Kidney capillary endothelial cell (primary cell): ENCODE results near the gene TRIM69.
"Not testable (repeated sequence)": the region's sequence is repeated elsewhere in the genome, so short reads cannot be mapped to it uniquely, and the experiment has no call there.

Source experiments
- DNase-seq: peaks from one replicate; pipeline ENCODE4 v3.0.0-alpha.2; 2018; ENCODE audit warnings: low spot score

Gene TRIM69

DNA sequence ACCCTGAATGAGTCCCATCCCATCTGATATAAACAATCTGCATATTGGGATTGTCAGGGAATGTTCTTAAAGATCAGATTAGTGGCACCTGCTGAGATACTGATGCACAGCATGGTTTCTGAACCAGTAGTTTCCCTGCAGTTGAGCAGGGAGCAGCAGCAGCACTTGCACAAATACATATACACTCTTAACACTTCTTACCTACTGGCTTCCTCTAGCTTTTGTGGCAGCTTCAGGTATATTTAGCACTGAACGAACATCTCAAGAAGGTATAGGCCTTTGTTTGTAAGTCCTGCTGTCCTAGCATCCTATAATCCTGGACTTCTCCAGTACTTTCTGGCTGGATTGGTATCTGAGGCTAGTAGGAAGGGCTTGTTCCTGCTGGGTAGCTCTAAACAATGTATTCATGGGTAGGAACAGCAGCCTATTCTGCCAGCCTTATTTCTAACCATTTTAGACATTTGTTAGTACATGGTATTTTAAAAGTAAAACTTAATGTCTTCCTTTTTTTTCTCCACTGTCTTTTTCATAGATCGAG is 20.5 kb upstream of the TRIM69 start:
- no peak for DNase-seq

DNA sequence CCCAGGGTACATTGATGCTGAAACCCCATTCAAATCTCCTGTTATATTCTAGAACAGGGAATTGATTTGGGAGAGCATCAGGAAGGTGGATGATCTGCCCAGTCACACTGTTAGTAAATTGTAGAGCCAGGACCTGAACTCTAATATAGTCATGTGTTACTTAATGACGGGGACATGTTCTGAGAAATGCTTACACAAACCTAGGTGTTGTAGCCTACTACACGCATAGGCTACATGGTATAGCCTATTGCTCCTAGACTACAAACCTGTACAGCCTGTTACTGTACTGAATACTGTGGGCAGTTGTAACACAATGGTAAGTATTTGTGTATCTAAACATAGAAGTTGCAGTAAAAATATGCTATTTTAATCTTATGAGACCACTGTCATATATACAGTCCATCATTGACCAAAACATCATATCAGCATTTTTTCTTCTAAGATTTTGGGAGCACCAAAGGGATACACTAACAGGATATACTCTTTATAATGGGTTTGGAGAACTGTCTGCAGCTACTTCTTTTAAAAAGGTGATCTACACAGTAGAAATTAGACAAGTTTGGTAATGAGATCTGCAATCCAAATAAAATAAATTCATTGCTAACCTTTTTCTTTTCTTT is 19.2 kb upstream of the TRIM69 start:
- no peak for DNase-seq

DNA sequence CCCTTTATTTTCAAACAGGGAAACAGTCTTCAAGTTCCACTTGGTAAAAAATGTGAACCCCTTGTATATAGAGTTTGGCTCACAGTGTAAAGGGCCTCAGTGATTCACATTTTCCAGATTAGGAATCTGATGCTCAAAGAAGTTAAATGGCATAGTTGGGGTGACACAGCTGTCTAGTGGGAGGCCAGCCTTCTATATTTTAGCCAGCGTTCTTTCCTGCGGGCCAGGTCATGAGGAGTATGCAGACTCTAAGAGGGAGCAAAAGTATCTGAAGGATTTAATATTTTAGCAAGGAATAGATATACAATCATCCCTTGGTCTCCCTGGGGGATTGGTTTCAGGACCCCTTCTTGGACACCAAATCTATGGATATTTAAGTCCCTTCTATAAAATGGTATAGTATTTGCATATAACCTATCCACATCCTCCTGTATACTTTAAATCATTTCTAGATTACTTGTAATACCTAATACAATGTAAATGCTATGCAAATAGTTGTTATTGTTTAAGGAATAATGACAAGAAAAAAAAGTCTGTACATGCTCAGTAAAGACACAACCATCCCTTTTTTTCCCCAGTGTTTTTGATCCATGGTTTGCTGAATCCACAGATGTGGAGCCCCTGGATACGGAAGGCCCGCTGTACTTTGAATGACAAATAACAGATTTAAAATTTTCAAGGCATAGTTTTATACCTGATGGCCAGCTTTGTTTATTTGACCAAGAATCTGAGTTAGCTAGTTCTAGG is 18.0 kb upstream of the TRIM69 start:
- DNase-seq: no peak

DNA sequence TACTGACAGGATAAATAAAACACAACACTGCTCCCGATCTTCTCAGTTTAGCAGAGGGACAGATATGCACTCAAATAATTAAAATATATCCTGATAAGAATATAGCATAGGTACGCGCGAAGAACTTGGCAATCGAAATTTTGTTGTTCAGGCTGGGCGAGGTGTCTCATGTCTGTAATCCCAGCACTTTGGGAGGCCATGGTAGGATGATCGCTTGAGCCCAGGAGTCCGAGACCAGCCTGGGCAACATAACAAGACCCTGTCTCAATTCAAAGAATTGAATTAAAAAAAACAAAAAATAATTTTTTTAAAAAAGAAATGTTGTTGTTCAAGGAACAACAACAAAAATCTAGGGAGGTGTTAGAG is 17.4 kb upstream of the TRIM69 start:
- no peak for DNase-seq

DNA sequence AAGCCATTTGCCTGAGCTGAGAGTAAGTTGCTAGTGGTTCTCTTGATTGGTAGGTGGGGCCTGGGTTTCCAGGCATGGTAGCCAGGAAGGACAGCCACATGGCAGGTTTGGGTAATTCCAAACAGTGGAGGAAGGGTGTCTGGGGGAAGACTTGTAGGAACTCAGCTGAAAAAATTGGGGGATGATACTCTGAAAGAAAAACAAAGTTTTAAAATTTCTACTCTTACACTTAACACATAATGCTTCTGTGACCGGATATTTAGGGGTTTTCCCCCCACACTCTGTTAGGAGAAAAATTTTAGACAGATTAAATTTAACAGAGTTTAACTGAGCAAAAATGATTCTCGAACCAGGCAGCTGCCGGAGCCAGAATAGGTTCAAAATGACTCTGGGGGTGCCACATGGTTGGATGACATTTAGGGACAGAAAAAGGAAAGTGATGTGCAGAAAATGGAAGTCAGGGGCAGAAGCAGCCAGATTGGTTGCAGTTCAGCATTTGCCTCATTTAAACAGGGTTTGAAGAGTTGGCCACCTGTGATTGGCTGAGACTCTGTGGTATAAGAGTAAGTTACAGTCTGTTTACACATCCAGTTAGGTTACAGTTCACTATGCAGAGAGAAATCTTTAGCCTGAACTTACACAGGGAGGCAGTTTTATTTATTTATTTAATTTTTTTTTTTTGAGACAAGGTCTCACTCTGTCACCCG is 16.9 kb upstream of the TRIM69 start:
- DNase-seq: no peak

DNA sequence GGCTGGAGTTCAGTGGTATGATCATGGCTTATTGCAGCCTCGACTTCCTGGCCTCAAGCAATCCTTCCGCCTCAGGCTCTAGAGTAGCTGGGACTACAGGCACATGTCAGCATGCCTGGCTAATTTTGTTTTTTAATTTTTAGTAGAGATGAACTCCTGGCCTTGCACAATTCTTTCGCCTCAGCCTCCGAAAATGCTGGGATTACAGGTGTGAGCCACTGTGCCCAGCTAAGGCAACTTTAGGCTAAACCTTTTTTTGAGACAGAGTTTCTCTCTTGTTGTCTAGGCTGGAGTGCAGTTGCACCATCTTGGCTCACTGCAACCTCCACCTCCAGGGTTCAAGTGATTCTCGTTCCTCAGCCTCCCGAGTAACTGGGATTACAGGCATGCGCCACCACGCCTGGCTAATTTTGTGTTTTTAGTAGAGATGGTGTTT is 16.3 kb upstream of the TRIM69 start:
- DNase-seq: not testable (repeated sequence)

DNA sequence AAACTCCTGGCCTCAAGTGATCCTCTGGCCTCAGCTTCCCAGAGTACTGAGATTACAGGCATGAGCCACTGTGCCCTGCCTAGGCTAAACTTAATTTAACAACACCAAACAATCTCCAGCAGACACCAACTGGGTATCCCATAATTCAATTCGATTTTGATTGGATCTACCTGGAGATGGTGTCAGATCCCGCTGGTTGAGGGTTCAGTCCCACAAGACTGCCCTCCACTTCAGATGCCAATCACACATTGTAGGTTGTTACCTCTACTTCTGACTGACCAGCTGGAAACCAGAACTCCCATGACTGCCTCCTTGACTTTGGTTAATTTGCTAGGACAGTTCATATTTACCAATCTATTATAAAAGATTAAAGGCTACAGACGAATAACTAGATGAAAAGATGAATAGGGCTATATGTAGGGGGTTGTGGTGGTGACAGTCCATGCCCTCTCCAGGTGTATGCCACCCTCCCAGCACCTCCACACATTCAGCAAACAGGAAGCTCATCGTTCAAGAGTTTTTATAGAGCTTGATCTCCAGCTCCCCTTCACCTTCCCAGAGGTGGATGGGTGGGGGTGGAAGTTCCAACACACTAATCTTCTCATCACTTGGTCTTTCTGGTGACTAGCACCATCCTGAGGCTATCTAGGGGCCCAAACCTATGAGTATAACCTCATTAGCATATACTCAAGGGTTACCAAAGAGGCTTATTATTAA is 15.7 kb upstream of the TRIM69 start:
- DNase-seq: no peak

DNA sequence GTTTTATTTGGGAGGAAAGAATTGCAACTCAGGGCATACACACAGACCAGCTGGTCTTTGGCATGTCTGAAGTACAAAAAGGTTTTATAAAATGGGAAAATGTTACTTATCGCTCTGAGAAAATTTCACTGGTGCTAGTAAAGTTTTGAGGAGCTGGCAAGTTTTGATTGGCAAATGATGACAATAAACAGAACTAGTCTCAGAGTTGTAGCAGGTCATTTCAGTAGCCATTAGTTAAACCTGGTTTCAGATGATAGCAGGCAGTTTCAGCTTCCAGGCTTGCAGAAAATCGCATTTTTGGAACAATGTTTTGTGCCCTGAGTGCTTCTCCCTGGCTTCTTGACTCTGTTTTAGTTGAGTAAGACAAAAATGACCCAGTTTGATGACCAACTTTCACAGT is 14.3 kb upstream of the TRIM69 start:
- no peak for DNase-seq

DNA sequence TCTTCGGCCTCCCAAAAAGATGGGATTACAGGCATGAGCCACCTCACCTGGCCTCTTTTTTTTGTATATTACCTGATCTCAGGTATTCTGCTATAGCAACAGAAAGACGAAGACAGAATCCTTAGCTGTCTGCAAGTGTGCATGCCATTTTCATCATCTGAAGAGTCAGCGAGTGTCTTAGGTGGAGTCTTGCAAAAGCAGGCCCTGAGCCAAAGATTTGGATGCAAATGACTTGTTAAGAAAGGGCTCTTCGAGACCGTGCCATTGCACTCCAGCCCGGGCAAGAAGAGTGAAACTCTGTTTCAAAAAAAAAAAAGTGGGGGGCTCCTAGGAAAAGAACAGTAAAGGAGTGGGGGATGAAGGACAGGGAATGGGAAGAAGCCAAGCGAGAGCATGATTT is 10.2 kb upstream of the TRIM69 start:
- DNase-seq: no peak

DNA sequence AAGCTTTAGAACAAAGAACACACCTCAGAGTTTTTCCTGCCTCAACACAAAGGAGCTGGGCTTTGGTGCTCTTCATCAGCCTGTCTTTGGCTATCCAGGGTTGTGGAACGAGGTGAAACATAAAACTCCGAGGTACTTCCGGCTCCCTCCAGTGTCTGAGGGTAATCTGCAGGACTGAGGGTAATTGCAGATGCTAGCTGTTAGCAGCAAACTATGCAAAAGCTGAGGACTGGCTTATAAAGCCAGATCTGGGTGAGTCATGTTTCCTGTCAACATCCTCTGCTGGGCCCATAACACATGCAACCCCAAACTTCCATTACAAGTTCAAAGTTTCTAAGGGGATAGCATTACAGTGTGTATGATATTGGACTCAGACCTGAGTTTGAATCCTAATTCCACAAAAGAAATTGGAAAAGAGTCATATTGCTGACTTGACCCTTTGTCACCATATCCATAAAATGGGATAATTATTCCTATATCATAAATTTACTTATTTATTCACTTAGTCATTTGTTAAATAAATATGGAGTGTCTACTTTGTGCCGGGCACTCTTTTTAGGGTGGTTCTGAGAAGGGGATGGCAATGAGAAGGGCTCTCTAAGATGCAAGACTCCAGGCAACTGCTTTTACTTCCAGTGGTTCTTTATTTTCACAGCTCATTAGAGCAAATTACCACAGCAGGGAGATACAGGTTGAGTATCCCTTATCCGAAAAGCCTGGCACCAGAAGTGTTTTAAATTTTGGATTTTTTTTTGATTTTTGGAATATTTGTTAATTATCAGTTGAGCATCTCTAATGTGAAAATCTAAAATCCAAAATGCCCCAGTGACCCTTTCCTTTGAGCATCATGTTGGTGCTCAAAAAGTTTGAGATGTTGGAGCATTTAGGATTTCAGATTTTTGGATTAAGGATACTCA is 9.5 kb upstream of the TRIM69 start:
- peak; percentile 93 for DNase-seq

DNA sequence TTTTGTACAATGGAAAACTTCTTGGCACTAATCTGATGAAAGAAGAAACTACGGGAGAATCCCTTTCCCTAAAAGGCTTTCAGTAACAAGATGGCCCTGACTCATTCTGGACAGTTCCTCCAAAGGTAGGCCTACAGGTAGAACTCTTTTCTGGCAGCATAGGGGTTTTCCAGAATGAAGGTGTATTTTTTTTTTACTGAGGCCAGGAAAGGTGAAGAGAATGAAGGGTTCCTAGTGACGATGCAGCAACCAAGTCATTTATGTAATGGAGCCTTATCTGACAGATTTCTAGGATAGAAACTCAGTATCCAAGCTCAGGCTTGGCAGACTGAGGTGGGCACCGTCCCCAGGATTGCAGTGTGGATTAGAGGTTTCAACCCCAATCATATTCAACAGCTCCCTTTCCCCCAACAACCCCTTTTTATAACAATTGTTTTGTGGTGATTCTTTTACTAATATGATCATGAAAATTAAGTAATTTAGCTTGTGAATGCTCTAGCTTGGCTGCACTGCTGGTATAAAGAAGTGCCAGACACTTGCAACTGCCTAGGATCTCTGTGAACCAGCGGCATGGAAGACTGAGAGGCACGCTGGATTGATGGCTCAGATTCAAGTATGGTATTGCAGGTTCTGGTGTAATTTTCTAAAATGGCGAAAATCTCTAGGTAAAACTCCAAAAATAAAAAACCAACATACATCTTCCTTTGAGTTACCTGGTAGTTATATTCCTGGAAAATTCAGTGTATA is 8.7 kb upstream of the TRIM69 start:
- DNase-seq: no peak

DNA sequence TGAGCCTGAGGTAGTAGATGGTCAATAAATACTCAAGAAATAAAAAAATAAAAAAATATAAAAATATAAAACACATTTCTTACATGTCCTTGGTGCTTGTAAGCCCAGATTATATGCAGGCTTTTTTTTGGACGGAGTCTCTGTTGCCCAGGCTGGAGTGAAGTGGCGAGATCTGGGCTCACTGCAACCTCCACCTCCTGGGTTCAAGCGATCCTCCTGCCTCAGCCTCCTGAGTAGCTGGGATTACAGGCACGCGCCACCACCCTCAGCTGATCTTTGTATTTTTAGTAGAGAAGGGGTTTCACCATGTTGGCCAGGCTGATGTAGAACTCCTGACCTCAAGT is 8.1 kb upstream of the TRIM69 start:
- DNase-seq: not testable (repeated sequence)

DNA sequence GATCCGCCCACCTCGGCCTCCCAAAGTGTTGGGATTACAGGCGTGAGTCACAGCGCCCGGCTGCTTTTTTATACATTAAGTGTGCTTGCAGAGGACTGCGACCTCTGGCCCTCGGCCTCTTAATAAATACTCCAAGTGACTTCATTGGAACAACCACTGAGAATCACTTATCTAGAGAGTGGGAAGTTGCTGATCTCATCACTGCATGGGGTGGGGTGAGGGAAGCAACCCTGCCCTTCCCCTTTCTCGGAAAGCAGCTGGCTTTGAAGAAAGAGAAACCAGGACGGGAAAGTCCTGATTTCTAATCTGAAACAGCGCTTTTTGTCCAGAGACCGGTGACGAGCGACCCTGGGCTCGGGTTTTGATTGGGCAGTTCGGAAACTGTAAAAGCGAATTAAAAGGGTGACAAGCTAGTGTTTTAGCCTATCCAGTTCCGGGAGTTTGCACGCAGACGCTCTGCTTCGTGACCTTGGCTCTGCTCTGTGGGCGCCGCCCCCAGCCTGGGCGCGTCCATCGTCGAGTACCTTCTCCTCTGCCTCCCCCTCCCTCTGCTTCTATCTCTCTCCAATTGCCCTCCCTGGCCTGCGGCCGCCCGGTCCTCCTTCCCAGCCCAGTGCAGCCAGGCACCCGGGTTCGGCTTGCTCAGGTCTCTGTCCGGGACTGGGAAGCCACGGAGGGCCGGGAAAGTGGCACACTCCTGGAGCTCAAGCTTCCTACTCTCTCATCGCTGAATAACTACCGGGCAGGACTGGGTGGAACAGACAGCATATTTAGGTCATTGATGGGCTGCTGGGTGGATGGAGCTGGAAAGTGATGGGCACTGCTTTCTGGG is 7.5 kb upstream of the TRIM69 start:
- peak; percentile 98 for DNase-seq

DNA sequence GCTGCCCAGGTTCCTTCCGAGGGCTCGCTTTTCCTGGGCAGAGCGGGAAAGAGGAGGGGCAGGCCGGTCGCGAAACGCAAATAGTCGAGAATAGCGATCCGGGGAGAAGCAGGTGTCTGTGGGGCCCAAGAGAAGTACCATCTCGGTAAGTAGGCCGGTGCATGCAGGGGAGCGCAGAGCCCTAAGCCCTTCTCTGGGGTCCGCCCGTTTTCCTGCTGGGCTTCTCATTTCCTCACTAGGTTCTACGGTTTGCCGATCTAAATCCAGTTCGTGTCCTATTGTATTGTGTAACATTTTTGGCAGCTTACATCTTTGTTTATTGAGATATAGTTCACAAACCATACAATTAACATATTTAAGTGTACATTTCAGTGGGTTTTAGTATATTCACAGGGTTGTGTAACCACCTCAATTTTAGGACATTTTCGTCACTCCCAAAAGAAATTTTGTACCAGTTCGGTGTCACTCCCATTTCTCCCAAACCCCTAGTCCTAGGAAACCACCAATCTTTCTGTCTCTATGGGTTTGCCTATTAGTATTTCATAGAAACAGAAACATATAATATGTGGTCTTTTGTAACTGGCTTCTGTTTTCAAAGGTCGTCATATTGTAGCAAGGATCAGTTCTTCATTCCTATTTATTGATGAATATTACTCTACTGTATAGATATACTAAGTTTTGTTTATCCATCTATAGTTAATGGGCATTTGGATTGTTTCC is 6.8 kb upstream of the TRIM69 start:
- DNase-seq: peak; percentile 17

DNA sequence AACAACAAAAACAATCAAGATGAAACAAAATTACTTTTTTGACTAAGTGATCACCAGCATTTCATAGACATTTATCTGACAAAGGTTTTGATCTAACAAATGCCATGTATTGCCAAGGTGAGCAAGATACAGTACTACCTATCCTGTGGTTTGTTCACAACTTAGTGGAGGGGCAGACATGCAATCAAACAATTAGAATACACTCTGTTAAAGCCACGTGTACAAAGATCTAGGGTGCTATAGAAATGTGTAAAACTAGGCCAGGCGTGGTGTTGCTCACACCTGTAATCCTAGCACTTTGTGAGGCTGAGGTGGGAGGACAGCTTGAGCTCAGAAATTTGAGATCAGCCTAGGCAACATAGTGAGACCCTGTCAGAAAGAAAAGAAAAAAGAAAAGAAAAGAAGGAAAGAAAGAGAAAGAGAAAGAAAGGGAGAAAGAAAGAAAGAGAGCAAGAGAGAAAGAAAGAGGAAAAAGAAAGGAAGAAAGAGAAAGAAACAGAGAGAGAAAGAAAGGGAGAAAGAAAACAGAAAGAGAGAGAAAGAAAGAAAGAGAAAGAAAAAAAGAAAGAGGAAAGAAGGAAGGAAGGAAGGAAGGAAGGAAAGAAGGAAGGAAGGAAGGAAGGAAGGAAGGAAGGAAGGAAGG is 1.4 kb upstream of the TRIM69 start:
- no peak for DNase-seq

DNA sequence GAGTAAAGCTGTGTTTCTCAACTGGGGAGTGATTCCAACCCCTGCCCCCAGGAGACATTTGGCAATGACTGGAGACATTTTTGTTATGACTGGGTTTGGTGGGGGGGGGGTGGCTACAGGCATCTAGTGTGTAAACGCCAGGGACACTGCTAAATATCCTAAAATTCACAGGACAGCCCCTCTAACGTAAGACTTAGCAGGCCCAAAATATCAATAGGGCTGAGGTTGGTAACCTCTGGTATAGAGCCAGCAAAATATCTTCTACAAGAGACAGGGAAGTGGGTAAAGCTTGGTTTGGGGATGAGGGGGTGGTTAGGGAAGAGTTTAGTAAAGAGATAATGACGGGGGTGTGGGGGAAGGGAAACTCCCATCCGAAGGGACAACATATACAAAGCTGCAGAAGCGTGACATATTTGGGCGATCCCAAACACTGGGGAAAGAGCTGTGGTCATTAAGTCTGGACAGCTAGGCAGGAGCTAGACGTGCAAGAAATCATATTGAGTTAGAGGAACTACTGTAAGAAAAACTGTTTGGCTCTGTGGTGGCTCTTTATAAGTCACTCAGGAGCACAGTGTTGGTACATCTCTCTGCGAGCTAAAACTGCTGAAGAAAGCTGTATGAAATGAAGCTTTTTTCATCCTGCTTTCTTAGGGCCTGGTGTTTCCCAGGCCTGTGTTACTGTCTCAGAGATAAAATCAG is 697 bp upstream of the TRIM69 start:
- DNase-seq: no peak

DNA sequence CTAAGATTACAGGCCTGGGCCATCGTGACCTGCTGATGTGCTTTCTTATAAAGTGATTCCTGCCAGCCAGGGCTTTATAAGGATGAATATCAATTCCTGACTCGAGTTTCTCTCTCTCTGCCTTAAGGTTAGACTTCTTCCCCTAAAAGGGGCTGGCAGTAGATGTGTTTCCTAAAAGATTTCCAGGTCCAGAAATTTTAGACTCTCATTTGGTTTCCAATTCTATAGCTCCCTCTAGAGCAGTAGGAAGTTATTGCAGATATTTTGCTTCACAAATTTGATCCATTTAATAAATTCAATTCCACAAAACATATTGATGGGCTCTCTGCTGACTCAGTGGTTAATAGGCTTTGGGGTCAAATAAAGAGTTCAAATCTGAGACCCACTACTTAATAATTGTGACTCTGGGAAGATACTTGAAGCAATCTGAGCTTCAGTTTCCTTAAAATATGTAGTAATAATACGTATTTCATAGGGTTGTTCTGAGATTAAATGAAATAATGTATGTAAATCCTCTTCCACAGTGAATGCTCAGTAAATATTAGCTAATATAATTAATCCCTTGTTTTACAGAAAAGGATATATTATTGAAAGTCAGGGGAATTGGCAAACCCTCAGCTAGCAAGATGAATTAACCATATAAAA is 2.1 kb downstream of the TRIM69 start:
- DNase-seq: peak; percentile 29
